HG03520 (cell line): ENCODE data around the gene XG.
"Not testable (repeated sequence)": the region's sequence is repeated elsewhere in the genome, so short reads cannot be mapped to it uniquely, and the experiment has no call there.

Source experiments
- ATAC-seq: cut with Tn5 transposase; IDR thresholded peaks from one replicate; pipeline ENCODE4 v1.9.1; 2021; ENCODE audit warnings: mild to moderate bottlenecking, moderate library complexity; ENCODE audit not compliant: unreplicated experiment

XG gene

GRCh38 chrX:2774776-2775175, 22.9 kb downstream of the XG start:
- ATAC-seq = no peak

- ATAC-seq = not testable (repeated sequence)
These were observed 28.8 kb downstream of the XG start for GRCh38 chrX:2780472-2781225.

- ATAC-seq = no peak
These were observed 29.4 kb downstream of the XG start for GRCh38 chrX:2781226-2781571.

- ATAC-seq = no peak
These were observed 29.9 kb downstream of the XG start for GRCh38 chrX:2781698-2782097.

GRCh38 chrX:2782171-2782570, 30.3 kb downstream of the XG start:
- ATAC-seq = no peak

GRCh38 chrX:2782778-2783177, 30.9 kb downstream of the XG start:
- no peak for ATAC-seq

GRCh38 chrX:2784026-2784425, 32.2 kb downstream of the XG start:
- ATAC-seq = no peak

- ATAC-seq = no peak
These were observed 33.7 kb downstream of the XG start for GRCh38 chrX:2785538-2785937.

GRCh38 chrX:2788980-2789379, 37.1 kb downstream of the XG start:
- no peak for ATAC-seq

GRCh38 chrX:2789569-2789968, 37.7 kb downstream of the XG start:
- no peak for ATAC-seq

- ATAC-seq = no peak
These were observed 41.9 kb downstream of the XG start for GRCh38 chrX:2793752-2794151.

GRCh38 chrX:2794336-2794735, 42.5 kb downstream of the XG start:
- no peak for ATAC-seq

- not testable (repeated sequence) for ATAC-seq
These were observed 45.0 kb downstream of the XG start for GRCh38 chrX:2796808-2797207.

- no peak for ATAC-seq
These were observed 47.5 kb downstream of the XG start for GRCh38 chrX:2799369-2799768.

- not testable (repeated sequence) for ATAC-seq
These were observed 48.1 kb downstream of the XG start for GRCh38 chrX:2799980-2800379.

- ATAC-seq = no peak
These were observed 49.4 kb downstream of the XG start for GRCh38 chrX:2801223-2801622.

GRCh38 chrX:2802376-2803090, 50.7 kb downstream of the XG start:
- ATAC-seq = not testable (repeated sequence)

- not testable (repeated sequence) for ATAC-seq
These were observed 51.6 kb downstream of the XG start for GRCh38 chrX:2803486-2803885.

GRCh38 chrX:2804106-2804843, 52.4 kb downstream of the XG start:
- ATAC-seq = not testable (repeated sequence)

- not testable (repeated sequence) for ATAC-seq
These were observed 53.0 kb downstream of the XG start for GRCh38 chrX:2804858-2805257.

GRCh38 chrX:2811271-2811670, 59.4 kb downstream of the XG start:
- ATAC-seq = no peak
